Neural cell (in vitro differentiated cells): ENCODE measurements around the gene ZNF853. TPM values are rescaled to one million over a fixed set of nuclear protein-coding genes. Genes with fewer than 3 reads are reported as not detected.

Experiments used
- H2AFZ ChIP-seq: fragments of 200-600, 300-800 bp; sonication (generic), shearing (Covaris generic); 2 replicates; pipeline ENCODE4 v1.6.0; 2014; ENCODE audit warnings: low read depth, mild to moderate bottlenecking, antibody characterized with exemption, low read length, moderate library complexity
- H3F3A ChIP-seq: fragments of 200-600 bp; shearing (Covaris generic); 2 replicates; pipeline ENCODE4 v1.6.1; 2016; ENCODE audit warnings: mild to moderate bottlenecking, moderate library complexity, mixed read lengths, antibody characterized with exemption, low read length; ENCODE audit not compliant: insufficient read depth, poor library complexity, severe bottlenecking
- H3K27ac ChIP-seq: fragments of 200-600, 300-800 bp; sonication (generic), shearing (Covaris generic); 2 replicates; pipeline ENCODE4 v1.5.1; 2014; ENCODE audit warnings: mild to moderate bottlenecking, low read length, moderate library complexity
- H3K27me3 ChIP-seq: fragments of 300-800, 200-600 bp; sonication (generic), shearing (Covaris generic); 2 replicates; pipeline ENCODE4 v1.6.0; 2014; ENCODE audit warnings: mild to moderate bottlenecking, low read depth, low read length, moderate library complexity; ENCODE audit not compliant: insufficient read depth
- H3K36me3 ChIP-seq: fragments of 300-800, 200-600 bp; sonication (generic), shearing (Covaris generic); 2 replicates; pipeline ENCODE4 v1.5.1; 2014; ENCODE audit warnings: mild to moderate bottlenecking, antibody characterized with exemption, low read length, moderate library complexity; ENCODE audit not compliant: insufficient read depth
- H3K4me2 ChIP-seq: fragments of 300-800, 200-600 bp; sonication (generic), shearing (Covaris generic); 2 replicates; pipeline ENCODE4 v1.6.0; 2014; ENCODE audit warnings: mild to moderate bottlenecking, low read length
- H3K4me3 ChIP-seq: fragments of 300-800, 200-600 bp; sonication (generic), shearing (Covaris generic); 2 replicates; pipeline ENCODE4 v1.5.1; 2014; ENCODE audit warnings: mild to moderate bottlenecking, low read length, moderate library complexity
- H3K79me2 ChIP-seq: fragments of 200-600 bp; shearing (Covaris generic); replicated peaks from 2 replicates; pipeline ENCODE4 v1.6.0; 2014; ENCODE audit warnings: mild to moderate bottlenecking, low read length, moderate library complexity; ENCODE audit not compliant: insufficient read depth
- H3K9ac ChIP-seq: fragments of 300-800, 200-600 bp; sonication (generic), shearing (Covaris generic); 2 replicates; pipeline ENCODE4 v1.6.1; 2016; ENCODE audit warnings: mild to moderate bottlenecking, low read length, mixed read lengths
- H3K9me2 ChIP-seq: fragments of 200-600 bp; shearing (Covaris generic); 2 replicates; pipeline ENCODE4 v1.6.1; 2016; ENCODE audit warnings: mild to moderate bottlenecking, low read length, mixed read lengths; ENCODE audit not compliant: insufficient read depth
- H3K9me3 ChIP-seq: fragments of 200-600, 300-800 bp; sonication (generic), shearing (Covaris generic); 2 replicates; pipeline ENCODE4 v1.6.1; 2016; ENCODE audit warnings: mild to moderate bottlenecking, mixed run types, low read length, moderate library complexity, mixed read lengths
- H4K20me1 ChIP-seq: fragments of 200-600 bp; shearing (Covaris generic); 2 replicates; pipeline ENCODE4 v1.6.1; 2016; ENCODE audit warnings: mild to moderate bottlenecking, mixed run types; ENCODE audit not compliant: insufficient read depth
- EP300 ChIP-seq: fragments of 450-650 bp; conservative IDR thresholded peaks from 2 replicates; pipeline ENCODE4 v1.6.1; 2014; ENCODE audit warnings: antibody characterized with exemption, mild to moderate bottlenecking, moderate library complexity; ENCODE audit not compliant: poor library complexity, severe bottlenecking
- EZH2 ChIP-seq: fragments of 200-600, 300-800 bp; shearing (Covaris generic), sonication (generic); IDR thresholded peaks from 2 replicates; pipeline ENCODE4 v1.6.1; 2014; ENCODE audit warnings: antibody characterized with exemption, low read length, borderline replicate concordance, mild to moderate bottlenecking; ENCODE audit not compliant: insufficient read depth, poor library complexity, severe bottlenecking
- MXI1 ChIP-seq: fragments of 450-650 bp; conservative IDR thresholded peaks from 2 replicates; pipeline ENCODE4 v1.6.1; 2014; ENCODE audit warnings: antibody characterized with exemption, mild to moderate bottlenecking; ENCODE audit not compliant: poor library complexity, severe bottlenecking
- POLR2AphosphoS5 ChIP-seq: IDR thresholded peaks from 2 replicates; pipeline ENCODE4 v1.6.1; 2012
- RAD21 ChIP-seq: fragments of 450-650 bp; conservative IDR thresholded peaks from 2 replicates; pipeline ENCODE4 v1.6.1; 2014; ENCODE audit warnings: antibody characterized with exemption, mild to moderate bottlenecking, moderate library complexity
- SMC3 ChIP-seq: fragments of 450-650 bp; conservative IDR thresholded peaks from 2 replicates; pipeline ENCODE4 v1.6.1; 2014; ENCODE audit warnings: antibody characterized with exemption, mild to moderate bottlenecking, moderate library complexity; ENCODE audit not compliant: poor library complexity
- TAF1 ChIP-seq: IDR thresholded peaks from 2 replicates; pipeline ENCODE4 v1.6.1; 2012; ENCODE audit warnings: low read depth
- polyA plus RNA-seq: library from polyadenylated mRNA; depleted of rRNA; stranded (reverse); fragments of >200 nt; gene quantifications from 2 replicates; pipeline ENCODE4 v1.2.3, GENCODE V29; 2014
- TF ChIP-seq, protein P1 (sequence below): IDR thresholded peaks from 2 replicates; pipeline ENCODE4 v1.6.1; 2012; ENCODE audit warnings: borderline replicate concordance
- TF ChIP-seq, protein P2 (sequence below): fragments of 450-650 bp; IDR thresholded peaks from 2 replicates; pipeline ENCODE4 v1.5.1; 2014; ENCODE audit warnings: antibody characterized with exemption, mild to moderate bottlenecking, moderate library complexity; ENCODE audit not compliant: poor library complexity, severe bottlenecking

ZNF853 gene
- polyA plus RNA-seq, 1 donor from 2014 or later: 8.7 TPM

DNA sequence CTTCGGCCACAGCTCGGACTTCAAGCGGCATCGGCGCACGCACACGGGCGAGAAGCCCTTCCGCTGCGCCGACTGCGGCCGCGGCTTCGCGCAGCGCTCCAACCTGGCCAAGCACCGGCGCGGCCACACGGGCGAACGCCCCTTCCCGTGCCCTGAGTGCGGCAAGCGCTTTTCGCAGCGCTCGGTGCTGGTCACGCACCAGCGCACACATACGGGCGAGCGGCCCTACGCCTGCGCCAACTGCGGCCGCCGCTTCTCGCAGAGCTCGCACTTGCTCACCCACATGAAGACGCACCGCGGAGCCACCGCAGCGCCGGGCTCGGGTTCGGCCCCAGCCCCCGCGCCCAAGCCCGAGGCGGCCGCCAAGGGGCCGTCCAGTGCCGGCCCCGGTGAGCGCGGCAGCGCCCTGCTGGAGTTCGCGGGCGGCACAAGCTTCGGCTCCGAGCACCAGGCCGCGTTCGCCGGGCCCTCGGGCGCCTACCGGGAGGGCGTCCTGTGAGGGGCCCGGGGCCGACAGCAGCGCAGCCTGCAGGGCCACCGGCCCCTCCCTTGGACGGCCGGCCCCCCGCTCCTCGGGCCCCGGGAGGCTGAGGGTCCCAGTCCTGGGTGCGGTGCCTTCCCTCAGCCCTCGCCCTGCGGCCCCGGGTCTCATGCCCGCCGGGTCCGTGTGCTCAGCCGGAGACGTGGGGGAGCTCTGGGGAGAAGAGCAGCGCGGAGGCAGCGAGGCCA, 38.9 kb downstream of the ZNF853 start:
- Histone ChIP-seq H2AFZ (no peak overlapping the region), H3K4me3 (no peak overlapping the region), H3K9ac (no peak overlapping the region), H3K9me2 (no peaks in the 10 kb centered on the region), H3F3A (no peaks in the 10 kb centered on the region), H3K27me3 (no peaks in the 10 kb centered on the region), H3K9me3 (peaks cover 9% of the 10 kb centered on the region), H3K4me2 (no peak overlapping the region), H3K27ac (no peak overlapping the region), H3K79me2 (no peaks in the 10 kb centered on the region), H3K36me3 (peaks cover 29% of the 10 kb centered on the region), H4K20me1 (no peaks in the 10 kb centered on the region)
- TF ChIP-seq POLR2AphosphoS5 (no peak), MXI1 (no peak), TAF1 (no peak)
- TF ChIP-seq, protein P1, sequence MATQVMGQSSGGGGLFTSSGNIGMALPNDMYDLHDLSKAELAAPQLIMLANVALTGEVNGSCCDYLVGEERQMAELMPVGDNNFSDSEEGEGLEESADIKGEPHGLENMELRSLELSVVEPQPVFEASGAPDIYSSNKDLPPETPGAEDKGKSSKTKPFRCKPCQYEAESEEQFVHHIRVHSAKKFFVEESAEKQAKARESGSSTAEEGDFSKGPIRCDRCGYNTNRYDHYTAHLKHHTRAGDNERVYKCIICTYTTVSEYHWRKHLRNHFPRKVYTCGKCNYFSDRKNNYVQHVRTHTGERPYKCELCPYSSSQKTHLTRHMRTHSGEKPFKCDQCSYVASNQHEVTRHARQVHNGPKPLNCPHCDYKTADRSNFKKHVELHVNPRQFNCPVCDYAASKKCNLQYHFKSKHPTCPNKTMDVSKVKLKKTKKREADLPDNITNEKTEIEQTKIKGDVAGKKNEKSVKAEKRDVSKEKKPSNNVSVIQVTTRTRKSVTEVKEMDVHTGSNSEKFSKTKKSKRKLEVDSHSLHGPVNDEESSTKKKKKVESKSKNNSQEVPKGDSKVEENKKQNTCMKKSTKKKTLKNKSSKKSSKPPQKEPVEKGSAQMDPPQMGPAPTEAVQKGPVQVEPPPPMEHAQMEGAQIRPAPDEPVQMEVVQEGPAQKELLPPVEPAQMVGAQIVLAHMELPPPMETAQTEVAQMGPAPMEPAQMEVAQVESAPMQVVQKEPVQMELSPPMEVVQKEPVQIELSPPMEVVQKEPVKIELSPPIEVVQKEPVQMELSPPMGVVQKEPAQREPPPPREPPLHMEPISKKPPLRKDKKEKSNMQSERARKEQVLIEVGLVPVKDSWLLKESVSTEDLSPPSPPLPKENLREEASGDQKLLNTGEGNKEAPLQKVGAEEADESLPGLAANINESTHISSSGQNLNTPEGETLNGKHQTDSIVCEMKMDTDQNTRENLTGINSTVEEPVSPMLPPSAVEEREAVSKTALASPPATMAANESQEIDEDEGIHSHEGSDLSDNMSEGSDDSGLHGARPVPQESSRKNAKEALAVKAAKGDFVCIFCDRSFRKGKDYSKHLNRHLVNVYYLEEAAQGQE: no peak
- TF ChIP-seq, protein P2, sequence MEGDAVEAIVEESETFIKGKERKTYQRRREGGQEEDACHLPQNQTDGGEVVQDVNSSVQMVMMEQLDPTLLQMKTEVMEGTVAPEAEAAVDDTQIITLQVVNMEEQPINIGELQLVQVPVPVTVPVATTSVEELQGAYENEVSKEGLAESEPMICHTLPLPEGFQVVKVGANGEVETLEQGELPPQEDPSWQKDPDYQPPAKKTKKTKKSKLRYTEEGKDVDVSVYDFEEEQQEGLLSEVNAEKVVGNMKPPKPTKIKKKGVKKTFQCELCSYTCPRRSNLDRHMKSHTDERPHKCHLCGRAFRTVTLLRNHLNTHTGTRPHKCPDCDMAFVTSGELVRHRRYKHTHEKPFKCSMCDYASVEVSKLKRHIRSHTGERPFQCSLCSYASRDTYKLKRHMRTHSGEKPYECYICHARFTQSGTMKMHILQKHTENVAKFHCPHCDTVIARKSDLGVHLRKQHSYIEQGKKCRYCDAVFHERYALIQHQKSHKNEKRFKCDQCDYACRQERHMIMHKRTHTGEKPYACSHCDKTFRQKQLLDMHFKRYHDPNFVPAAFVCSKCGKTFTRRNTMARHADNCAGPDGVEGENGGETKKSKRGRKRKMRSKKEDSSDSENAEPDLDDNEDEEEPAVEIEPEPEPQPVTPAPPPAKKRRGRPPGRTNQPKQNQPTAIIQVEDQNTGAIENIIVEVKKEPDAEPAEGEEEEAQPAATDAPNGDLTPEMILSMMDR: no peak

DNA sequence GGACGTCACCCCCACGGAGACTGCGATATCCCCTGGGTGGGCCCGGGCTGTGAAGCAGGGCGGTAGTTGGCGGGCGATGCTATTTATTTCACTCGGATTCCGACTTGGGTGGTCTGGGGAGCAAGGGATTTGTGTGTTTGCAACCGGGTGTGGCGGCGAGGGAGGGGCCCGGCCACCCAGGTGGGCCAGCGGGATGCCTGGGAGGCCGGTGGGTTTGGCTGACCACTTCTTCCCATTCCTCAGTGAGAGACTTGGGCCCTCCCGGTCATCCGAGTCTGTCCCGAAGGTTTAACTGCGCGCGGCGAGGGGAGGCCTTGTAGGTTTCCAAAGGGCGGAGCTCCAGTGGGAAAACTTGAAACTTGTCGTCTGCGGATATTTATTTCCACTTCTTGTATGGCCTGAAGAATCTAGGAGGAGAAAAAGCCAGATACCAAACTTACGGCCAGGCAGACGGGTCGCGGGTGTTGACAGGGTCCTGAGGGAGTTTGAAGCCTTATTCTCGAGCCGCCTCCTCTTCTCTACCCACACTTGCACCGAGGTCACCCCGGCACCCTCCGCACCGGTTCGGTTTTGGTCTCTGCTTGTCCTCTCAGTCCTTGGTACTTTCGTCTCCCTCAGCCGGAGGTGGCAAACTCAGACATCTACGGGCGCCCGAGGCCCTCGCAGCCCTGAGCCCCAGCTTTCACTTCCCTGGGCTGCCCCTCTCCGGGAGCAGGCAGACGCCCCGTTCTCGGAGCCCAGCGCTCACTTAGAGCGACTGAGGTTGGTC, 39.6 kb downstream of the ZNF853 start:
- no peak for TF ChIP-seq EP300
- TF ChIP-seq, protein P2: no peak
- no peak for TF ChIP-seq RAD21
- TF ChIP-seq, protein P1: no peak
- no peak for TF ChIP-seq POLR2AphosphoS5
- TF ChIP-seq TAF1: no peak
- no peak for TF ChIP-seq MXI1
- TF ChIP-seq SMC3: no peak
- TF ChIP-seq EZH2: no peak
- Histone ChIP-seq H3K9me3 (peaks cover 9% of the 10 kb centered on the region), H3F3A (no peaks in the 10 kb centered on the region), H3K27me3 (no peaks in the 10 kb centered on the region), H3K79me2 (no peaks in the 10 kb centered on the region), H3K9me2 (no peaks in the 10 kb centered on the region), H4K20me1 (no peaks in the 10 kb centered on the region), H3K4me2 (no peak overlapping the region), H3K36me3 (peaks cover 24% of the 10 kb centered on the region), H3K27ac (no peak overlapping the region), H2AFZ (no peak overlapping the region), H3K4me3 (no peak overlapping the region), H3K9ac (no peak overlapping the region)
